ENCODE data around the gene ASGR2.

Gene ASGR2

GRCh38 chr17:7072406-7072805 is 42.2 kb downstream of the ASGR2 start:
- Histone ChIP-seq H3K27ac (no peak overlapping the region), H3K4me1 (ENCODE audit: low read depth, poor library complexity, severe bottlenecking) (no peaks in the 10 kb centered on the region), H3K36me3 (ENCODE audit: insufficient read depth) (no peaks in the 10 kb centered on the region), H4K20me1 (ENCODE audit: insufficient read depth) (no peaks in the 10 kb centered on the region), H3K9ac (no peak overlapping the region), H3K4me3 (IDR thresholded peaks at IDR 0.05; ENCODE audit: insufficient read depth, low read depth, low read length) (no peak overlapping the region), H3K27me3 (ENCODE audit: insufficient read depth, low read depth) (no peaks in the 10 kb centered on the region), H2AFZ (ENCODE audit: low read depth) (no peak overlapping the region), H3K79me2 (ENCODE audit: insufficient read depth, low read depth) (no peaks in the 10 kb centered on the region), H3K4me2 (no peak overlapping the region)
- TF ChIP-seq, protein P1, sequence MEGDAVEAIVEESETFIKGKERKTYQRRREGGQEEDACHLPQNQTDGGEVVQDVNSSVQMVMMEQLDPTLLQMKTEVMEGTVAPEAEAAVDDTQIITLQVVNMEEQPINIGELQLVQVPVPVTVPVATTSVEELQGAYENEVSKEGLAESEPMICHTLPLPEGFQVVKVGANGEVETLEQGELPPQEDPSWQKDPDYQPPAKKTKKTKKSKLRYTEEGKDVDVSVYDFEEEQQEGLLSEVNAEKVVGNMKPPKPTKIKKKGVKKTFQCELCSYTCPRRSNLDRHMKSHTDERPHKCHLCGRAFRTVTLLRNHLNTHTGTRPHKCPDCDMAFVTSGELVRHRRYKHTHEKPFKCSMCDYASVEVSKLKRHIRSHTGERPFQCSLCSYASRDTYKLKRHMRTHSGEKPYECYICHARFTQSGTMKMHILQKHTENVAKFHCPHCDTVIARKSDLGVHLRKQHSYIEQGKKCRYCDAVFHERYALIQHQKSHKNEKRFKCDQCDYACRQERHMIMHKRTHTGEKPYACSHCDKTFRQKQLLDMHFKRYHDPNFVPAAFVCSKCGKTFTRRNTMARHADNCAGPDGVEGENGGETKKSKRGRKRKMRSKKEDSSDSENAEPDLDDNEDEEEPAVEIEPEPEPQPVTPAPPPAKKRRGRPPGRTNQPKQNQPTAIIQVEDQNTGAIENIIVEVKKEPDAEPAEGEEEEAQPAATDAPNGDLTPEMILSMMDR (conservative IDR thresholded peaks at IDR 0.05; ENCODE audit: low read depth, low read length): no peak

DNA sequence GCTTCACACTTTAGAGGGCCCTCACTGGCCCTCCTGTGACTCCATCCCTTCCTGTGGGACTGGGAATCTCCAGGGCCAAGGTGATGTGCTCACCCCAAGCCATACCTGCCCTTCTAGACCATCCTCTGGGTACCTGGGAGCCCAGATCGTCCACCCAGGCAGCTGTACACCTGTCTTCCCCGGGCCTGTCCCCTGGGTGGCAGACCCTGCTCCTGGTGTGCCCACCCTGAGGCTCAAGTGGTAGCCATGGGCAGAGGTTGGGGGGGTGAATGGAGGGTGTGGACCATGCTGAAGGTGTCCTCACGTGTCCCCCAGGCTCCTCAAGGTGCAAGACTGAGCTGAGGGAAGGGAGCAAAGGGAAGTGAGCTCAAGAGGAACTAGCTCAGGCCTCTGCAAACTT is 43.9 kb downstream of the ASGR2 start:
- H3K79me2 ChIP-seq (ENCODE audit: insufficient read depth, low read depth): no peaks in the 10 kb centered on the region
- H3K36me3 ChIP-seq (ENCODE audit: insufficient read depth): no peaks in the 10 kb centered on the region
- no peaks in the 10 kb centered on the region for H3K4me1 ChIP-seq (ENCODE audit: low read depth, poor library complexity, severe bottlenecking)
- H4K20me1 ChIP-seq (ENCODE audit: insufficient read depth): no peaks in the 10 kb centered on the region
- no peaks in the 10 kb centered on the region for H3K27me3 ChIP-seq (ENCODE audit: insufficient read depth, low read depth)
- no peak overlapping the region for H3K4me3 ChIP-seq (IDR thresholded peaks at IDR 0.05; ENCODE audit: insufficient read depth, low read depth, low read length)
- H3K4me2 ChIP-seq: no peak overlapping the region
- no peak overlapping the region for H2AFZ ChIP-seq (ENCODE audit: low read depth)
- no peak overlapping the region for H3K9ac ChIP-seq
- TF ChIP-seq, protein P1 (conservative IDR thresholded peaks at IDR 0.05; ENCODE audit: low read depth, low read length): no peak
- no peak overlapping the region for H3K27ac ChIP-seq

DNA sequence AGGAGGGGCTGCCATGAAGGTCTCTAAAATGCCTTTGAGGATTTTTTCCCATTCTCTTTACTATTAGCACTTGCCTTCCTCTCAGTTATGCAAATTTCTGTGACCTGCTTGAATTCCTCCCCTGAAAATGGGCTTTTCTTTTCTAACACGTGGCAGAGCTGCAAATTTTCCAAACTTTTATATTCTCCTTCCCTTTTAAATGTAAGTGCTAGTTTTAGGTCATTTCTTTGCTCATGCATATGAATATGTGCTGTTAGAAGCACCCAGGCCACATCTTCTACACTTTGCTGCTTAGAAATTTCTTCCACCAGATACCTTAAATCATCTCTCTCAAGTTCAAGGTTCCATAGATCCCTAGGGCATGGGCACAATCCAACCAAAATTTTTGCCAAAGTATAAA is 46.4 kb downstream of the ASGR2 start:
- Histone ChIP-seq H3K4me1 (ENCODE audit: low read depth, poor library complexity, severe bottlenecking) (no peaks in the 10 kb centered on the region), H3K27ac (no peak overlapping the region), H3K36me3 (ENCODE audit: insufficient read depth) (no peaks in the 10 kb centered on the region), H4K20me1 (ENCODE audit: insufficient read depth) (no peaks in the 10 kb centered on the region), H3K4me3 (IDR thresholded peaks at IDR 0.05; ENCODE audit: insufficient read depth, low read depth, low read length) (no peak overlapping the region), H3K79me2 (ENCODE audit: insufficient read depth, low read depth) (no peaks in the 10 kb centered on the region), H3K27me3 (ENCODE audit: insufficient read depth, low read depth) (no peaks in the 10 kb centered on the region), H2AFZ (ENCODE audit: low read depth) (no peak overlapping the region), H3K9ac (no peak overlapping the region), H3K4me2 (no peak overlapping the region)
- TF ChIP-seq, protein P1 (conservative IDR thresholded peaks at IDR 0.05; ENCODE audit: low read depth, low read length): no peak

GRCh38 chr17:7067198-7067597 is 47.4 kb downstream of the ASGR2 start:
- no peaks in the 10 kb centered on the region for H3K36me3 ChIP-seq (ENCODE audit: insufficient read depth)
- no peaks in the 10 kb centered on the region for H3K4me1 ChIP-seq (ENCODE audit: low read depth, poor library complexity, severe bottlenecking)
- no peaks in the 10 kb centered on the region for H3K79me2 ChIP-seq (ENCODE audit: insufficient read depth, low read depth)
- no peaks in the 10 kb centered on the region for H4K20me1 ChIP-seq (ENCODE audit: insufficient read depth)
- no peaks in the 10 kb centered on the region for H3K27me3 ChIP-seq (ENCODE audit: insufficient read depth, low read depth)
- TF ChIP-seq, protein P1 (conservative IDR thresholded peaks at IDR 0.05; ENCODE audit: low read depth, low read length): no peak
- no peak overlapping the region for H3K4me3 ChIP-seq (IDR thresholded peaks at IDR 0.05; ENCODE audit: insufficient read depth, low read depth, low read length)
- no peak overlapping the region for H2AFZ ChIP-seq (ENCODE audit: low read depth)
- no peak overlapping the region for H3K9ac ChIP-seq
- H3K27ac ChIP-seq: no peak overlapping the region
- no peak overlapping the region for H3K4me2 ChIP-seq

Data from KMS-11 (cell line).